ENCODE data around the gene PC. TPM values are rescaled to one million over a fixed set of nuclear protein-coding genes. Genes with fewer than 3 reads are reported as not detected.

PC gene
- total RNA-seq, 1 experiment from 2014 or later = 40.5 TPM

GRCh38 chr11:66918741-66919140 is 39.4 kb downstream of the PC start:
- DNase-seq = no peak
- Mint-ChIP-seq H3K27ac (ENCODE audit: unreplicated experiment) (no peak overlapping the region), H3K4me3 (ENCODE audit: low read depth, unreplicated experiment) (no peak overlapping the region), H3K9me3 (ENCODE audit: low read depth, unreplicated experiment) (no peaks in the 10 kb centered on the region), H3K36me3 (ENCODE audit: insufficient read depth, unreplicated experiment) (peaks cover 5% of the 10 kb centered on the region), H3K4me1 (ENCODE audit: low read depth, unreplicated experiment) (no peaks in the 10 kb centered on the region), H3K27me3 (ENCODE audit: unreplicated experiment) (no peaks in the 10 kb centered on the region)
- no TSS peak for BruUV-seq (replicated peaks)
- CTCF ChIA-PET = interaction anchor here (0.7 kb wide), 1 partner anchor 199 kb away, joined by 4 read pairs; no protein-coding TSS in a partner anchor
- TF ChIP-seq, protein P1, sequence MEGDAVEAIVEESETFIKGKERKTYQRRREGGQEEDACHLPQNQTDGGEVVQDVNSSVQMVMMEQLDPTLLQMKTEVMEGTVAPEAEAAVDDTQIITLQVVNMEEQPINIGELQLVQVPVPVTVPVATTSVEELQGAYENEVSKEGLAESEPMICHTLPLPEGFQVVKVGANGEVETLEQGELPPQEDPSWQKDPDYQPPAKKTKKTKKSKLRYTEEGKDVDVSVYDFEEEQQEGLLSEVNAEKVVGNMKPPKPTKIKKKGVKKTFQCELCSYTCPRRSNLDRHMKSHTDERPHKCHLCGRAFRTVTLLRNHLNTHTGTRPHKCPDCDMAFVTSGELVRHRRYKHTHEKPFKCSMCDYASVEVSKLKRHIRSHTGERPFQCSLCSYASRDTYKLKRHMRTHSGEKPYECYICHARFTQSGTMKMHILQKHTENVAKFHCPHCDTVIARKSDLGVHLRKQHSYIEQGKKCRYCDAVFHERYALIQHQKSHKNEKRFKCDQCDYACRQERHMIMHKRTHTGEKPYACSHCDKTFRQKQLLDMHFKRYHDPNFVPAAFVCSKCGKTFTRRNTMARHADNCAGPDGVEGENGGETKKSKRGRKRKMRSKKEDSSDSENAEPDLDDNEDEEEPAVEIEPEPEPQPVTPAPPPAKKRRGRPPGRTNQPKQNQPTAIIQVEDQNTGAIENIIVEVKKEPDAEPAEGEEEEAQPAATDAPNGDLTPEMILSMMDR (IDR thresholded peaks at IDR 0.05; ENCODE audit: unreplicated experiment) = no peak
- intact Hi-C loops (cut with micrococcal nuclease; ENCODE audit: unreplicated experiment) = no loop called here

GRCh38 chr11:66915866-66916265 is 42.3 kb downstream of the PC start:
- Mint-ChIP-seq H3K4me3 (ENCODE audit: low read depth, unreplicated experiment) (no peak overlapping the region), H3K27me3 (ENCODE audit: unreplicated experiment) (no peaks in the 10 kb centered on the region), H3K36me3 (ENCODE audit: insufficient read depth, unreplicated experiment) (no peaks in the 10 kb centered on the region), H3K9me3 (ENCODE audit: low read depth, unreplicated experiment) (no peaks in the 10 kb centered on the region), H3K4me1 (ENCODE audit: low read depth, unreplicated experiment) (no peaks in the 10 kb centered on the region), H3K27ac (ENCODE audit: unreplicated experiment) (no peak overlapping the region)
- CTCF ChIA-PET = no interaction called here
- TF ChIP-seq, protein P1 (IDR thresholded peaks at IDR 0.05; ENCODE audit: unreplicated experiment) = no peak
- intact Hi-C loops (cut with micrococcal nuclease; ENCODE audit: unreplicated experiment) = no loop called here
- BruUV-seq (replicated peaks) = no TSS peak
- DNase-seq = no peak

- CTCF ChIA-PET = no interaction called here
- Mint-ChIP-seq H3K4me1 (ENCODE audit: low read depth, unreplicated experiment) (no peaks in the 10 kb centered on the region), H3K9me3 (ENCODE audit: low read depth, unreplicated experiment) (no peaks in the 10 kb centered on the region), H3K36me3 (ENCODE audit: insufficient read depth, unreplicated experiment) (no peaks in the 10 kb centered on the region), H3K27ac (ENCODE audit: unreplicated experiment) (no peak overlapping the region), H3K4me3 (ENCODE audit: low read depth, unreplicated experiment) (no peak overlapping the region), H3K27me3 (ENCODE audit: unreplicated experiment) (no peaks in the 10 kb centered on the region)
- TF ChIP-seq, protein P1 (IDR thresholded peaks at IDR 0.05; ENCODE audit: unreplicated experiment) = no peak
- BruUV-seq (replicated peaks) = no TSS peak
- DNase-seq = no peak
- intact Hi-C loops (cut with micrococcal nuclease; ENCODE audit: unreplicated experiment) = no loop called here
These were observed 42.9 kb downstream of the PC start for GRCh38 chr11:66915046-66915832.

DNA sequence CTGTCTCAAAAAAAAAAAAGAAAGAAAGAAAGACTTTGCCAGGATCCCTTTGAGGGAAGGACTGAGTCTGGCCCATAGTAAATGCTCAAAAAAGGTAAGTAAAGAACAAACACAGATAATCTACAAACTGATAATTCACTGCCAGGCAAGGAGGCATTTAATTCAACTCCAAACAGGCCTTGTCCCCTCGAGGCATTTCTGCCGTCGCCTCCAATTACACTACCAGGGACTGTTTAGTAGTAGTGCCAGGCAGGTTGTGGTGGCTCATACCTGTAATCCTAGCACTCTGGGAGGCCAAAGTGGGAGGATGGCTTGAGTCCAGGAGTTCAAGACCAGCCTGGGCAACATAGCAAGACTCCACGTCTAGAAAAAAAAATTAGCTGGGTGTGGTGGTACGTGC is 43.7 kb downstream of the PC start:
- intact Hi-C loops (cut with micrococcal nuclease; ENCODE audit: unreplicated experiment) = no loop called here
- no TSS peak for BruUV-seq (replicated peaks)
- Mint-ChIP-seq H3K4me3 (ENCODE audit: low read depth, unreplicated experiment) (no peak overlapping the region), H3K27me3 (ENCODE audit: unreplicated experiment) (no peaks in the 10 kb centered on the region), H3K4me1 (ENCODE audit: low read depth, unreplicated experiment) (no peaks in the 10 kb centered on the region), H3K36me3 (ENCODE audit: insufficient read depth, unreplicated experiment) (no peaks in the 10 kb centered on the region), H3K27ac (ENCODE audit: unreplicated experiment) (no peak overlapping the region), H3K9me3 (ENCODE audit: low read depth, unreplicated experiment) (no peaks in the 10 kb centered on the region)
- DNase-seq = no peak
- CTCF ChIA-PET = no interaction called here
- TF ChIP-seq, protein P1 (IDR thresholded peaks at IDR 0.05; ENCODE audit: unreplicated experiment) = no peak

Measured in Calu3 (cell line).